HepG2 (cell line): ENCODE measurements around the gene HSD3B7. TPM values are rescaled to one million over a fixed set of nuclear protein-coding genes. Genes with fewer than 3 reads are reported as not detected.

Source experiments
- DNMT1 ChIP-seq: sonication (generic); formaldehyde crosslinking; IDR thresholded peaks from 2 replicates; pipeline ENCODE4 v1.5.1; 2020; ENCODE audit warnings: mild to moderate bottlenecking, missing genetic modification reagents
- ETV6 ChIP-seq: sonication (generic); formaldehyde crosslinking; conservative IDR thresholded peaks from 2 replicates; pipeline ENCODE4 v1.4.0; 2020; ENCODE audit warnings: missing genetic modification reagents
- FOXK2 ChIP-seq: fragments of 450-650 bp; IDR thresholded peaks from 2 replicates; pipeline ENCODE4 v1.6.1; 2016
- HNF4A ChIP-seq: sonication (generic); formaldehyde crosslinking; IDR thresholded peaks from 2 replicates; pipeline ENCODE4 v1.4.0; 2020; ENCODE audit warnings: missing genetic modification reagents
- ISL2 ChIP-seq: sonication (generic); formaldehyde crosslinking; IDR thresholded peaks from 2 replicates; pipeline ENCODE4 v1.5.0; 2020; ENCODE audit warnings: missing genetic modification reagents
- ISX ChIP-seq: sonication (generic); formaldehyde crosslinking; conservative IDR thresholded peaks from 2 replicates; pipeline ENCODE4 v1.5.0; 2020; ENCODE audit warnings: missing genetic modification reagents
- KDM1A ChIP-seq: IDR thresholded peaks from 2 replicates; pipeline ENCODE4 v1.6.1; 2016; ENCODE audit warnings: missing compliant biosample characterization
- KLF13 ChIP-seq: sonication (generic); formaldehyde crosslinking; IDR thresholded peaks from 2 replicates; pipeline ENCODE4 v1.4.0; 2020; ENCODE audit warnings: mild to moderate bottlenecking, missing genetic modification reagents
- MYC ChIP-seq: sonication (generic); formaldehyde crosslinking; IDR thresholded peaks from 2 replicates; pipeline ENCODE4 v1.9.0; 2021; ENCODE audit warnings: missing genetic modification reagents, borderline replicate concordance
- NCOA1 ChIP-seq: sonication (generic); formaldehyde crosslinking; IDR thresholded peaks from 2 replicates; pipeline ENCODE4 v1.9.0; 2021; ENCODE audit warnings: missing genetic modification reagents
- RBAK ChIP-seq: sonication (generic); formaldehyde crosslinking; IDR thresholded peaks from 2 replicates; pipeline ENCODE4 v1.5.1; 2020; ENCODE audit warnings: mild to moderate bottlenecking, missing genetic modification reagents
- SMAD9 ChIP-seq: sonication (generic); formaldehyde crosslinking; IDR thresholded peaks from 2 replicates; pipeline ENCODE4 v1.5.1; 2020; ENCODE audit warnings: mild to moderate bottlenecking, missing genetic modification reagents
- YY1 ChIP-seq: IDR thresholded peaks from 2 replicates; pipeline ENCODE4 v1.6.1; 2011; ENCODE audit warnings: low read length, low read depth, moderate library complexity, mild to moderate bottlenecking; ENCODE audit not compliant: insufficient read depth, insufficient replicate concordance
- ZBTB8A ChIP-seq: sonication (generic); formaldehyde crosslinking; IDR thresholded peaks from 2 replicates; pipeline ENCODE4 v1.4.0; 2020; ENCODE audit warnings: mild to moderate bottlenecking, low read depth, missing genetic modification reagents, borderline replicate concordance
- ZFP41 ChIP-seq: sonication (generic); formaldehyde crosslinking; IDR thresholded peaks from 2 replicates; pipeline ENCODE4 v1.4.0; 2020; ENCODE audit warnings: mild to moderate bottlenecking, missing genetic modification reagents, borderline replicate concordance
- ZNF10 ChIP-seq: sonication (generic); formaldehyde crosslinking; IDR thresholded peaks from 2 replicates; pipeline ENCODE4 v1.4.0; 2020; ENCODE audit warnings: mild to moderate bottlenecking, low read depth, missing genetic modification reagents, borderline replicate concordance
- ZNF33B ChIP-seq: sonication (generic); formaldehyde crosslinking; IDR thresholded peaks from 2 replicates; pipeline ENCODE4 v1.5.1; 2020; ENCODE audit warnings: mild to moderate bottlenecking, missing genetic modification reagents
- ZNF484 ChIP-seq: sonication (generic); formaldehyde crosslinking; IDR thresholded peaks from 2 replicates; pipeline ENCODE4 v1.5.1; 2020; ENCODE audit warnings: mild to moderate bottlenecking, low read depth, missing genetic modification reagents, borderline replicate concordance
- ZNF510 ChIP-seq: sonication (generic); formaldehyde crosslinking; IDR thresholded peaks from 2 replicates; pipeline ENCODE4 v1.4.0; 2020; ENCODE audit warnings: low read depth, mild to moderate bottlenecking, missing genetic modification reagents
- ZNF607 ChIP-seq: sonication (generic); formaldehyde crosslinking; IDR thresholded peaks from 2 replicates; pipeline ENCODE4 v1.5.1; 2020; ENCODE audit warnings: missing genetic modification reagents, mild to moderate bottlenecking, borderline replicate concordance
- polyA plus RNA-seq, 8 experiments: library from polyadenylated mRNA; depleted of rRNA in 3 of 8; stranded (reverse) in 7 of 8; unstranded in 1 of 8; fragments of >200 nt; fragmentation: Illumina TruSeq in 4 of 8; extraction: Trizol in 4 of 8; gene quantifications; 2 replicates each; pipeline versions ENCODE4 v1.2.1 to v1.2.3, GENCODE V29; 2011 to 2016; ENCODE audit warnings: low read depth in 4 of 8, missing spikeins in 1 of 8, mixed read lengths in 1 of 8; ENCODE audit not compliant: insufficient read depth in 1 of 8
- total RNA-seq, 5 experiments: library from RNA; depleted of rRNA; stranded (reverse); fragments of >200 nt; fragmentation: Illumina TruSeq; extraction: Trizol; gene quantifications; 2 replicates each; pipeline ENCODE4 v1.2.3, GENCODE V29; 2016; ENCODE audit warnings: low read depth in 1 of 5
- TF ChIP-seq, protein P1 (sequence below): sonication (generic); formaldehyde crosslinking; IDR thresholded peaks from 2 replicates; pipeline ENCODE4 v1.8.0; 2022; ENCODE audit warnings: missing genetic modification reagents, low read depth, mild to moderate bottlenecking, borderline replicate concordance
- TF ChIP-seq, protein P2 (sequence below): sonication (generic); formaldehyde crosslinking; conservative IDR thresholded peaks from 2 replicates; pipeline ENCODE4 v1.5.0; 2020; ENCODE audit warnings: missing genetic modification reagents
- TF ChIP-seq, protein P3 (sequence below): sonication (generic); formaldehyde crosslinking; IDR thresholded peaks from 2 replicates; pipeline ENCODE4 v1.4.0; 2020; ENCODE audit warnings: missing genetic modification reagents
- TF ChIP-seq, protein P4 (sequence below): IDR thresholded peaks from 2 replicates; pipeline ENCODE4 v1.6.1; 2016; ENCODE audit warnings: missing genetic modification reagents, missing compliant biosample characterization
- TF ChIP-seq, protein P5 (sequence below): sonication (generic); formaldehyde crosslinking; IDR thresholded peaks from 2 replicates; pipeline ENCODE4 v1.9.0; 2021; ENCODE audit warnings: missing genetic modification reagents, borderline replicate concordance

Gene HSD3B7
- total and polyA plus RNA-seq, 2 of the 13 experiments (the other 11 are each of a cell fraction or from before 2014, with no cell fraction given) = 32.9 to 69.7 TPM

DNA sequence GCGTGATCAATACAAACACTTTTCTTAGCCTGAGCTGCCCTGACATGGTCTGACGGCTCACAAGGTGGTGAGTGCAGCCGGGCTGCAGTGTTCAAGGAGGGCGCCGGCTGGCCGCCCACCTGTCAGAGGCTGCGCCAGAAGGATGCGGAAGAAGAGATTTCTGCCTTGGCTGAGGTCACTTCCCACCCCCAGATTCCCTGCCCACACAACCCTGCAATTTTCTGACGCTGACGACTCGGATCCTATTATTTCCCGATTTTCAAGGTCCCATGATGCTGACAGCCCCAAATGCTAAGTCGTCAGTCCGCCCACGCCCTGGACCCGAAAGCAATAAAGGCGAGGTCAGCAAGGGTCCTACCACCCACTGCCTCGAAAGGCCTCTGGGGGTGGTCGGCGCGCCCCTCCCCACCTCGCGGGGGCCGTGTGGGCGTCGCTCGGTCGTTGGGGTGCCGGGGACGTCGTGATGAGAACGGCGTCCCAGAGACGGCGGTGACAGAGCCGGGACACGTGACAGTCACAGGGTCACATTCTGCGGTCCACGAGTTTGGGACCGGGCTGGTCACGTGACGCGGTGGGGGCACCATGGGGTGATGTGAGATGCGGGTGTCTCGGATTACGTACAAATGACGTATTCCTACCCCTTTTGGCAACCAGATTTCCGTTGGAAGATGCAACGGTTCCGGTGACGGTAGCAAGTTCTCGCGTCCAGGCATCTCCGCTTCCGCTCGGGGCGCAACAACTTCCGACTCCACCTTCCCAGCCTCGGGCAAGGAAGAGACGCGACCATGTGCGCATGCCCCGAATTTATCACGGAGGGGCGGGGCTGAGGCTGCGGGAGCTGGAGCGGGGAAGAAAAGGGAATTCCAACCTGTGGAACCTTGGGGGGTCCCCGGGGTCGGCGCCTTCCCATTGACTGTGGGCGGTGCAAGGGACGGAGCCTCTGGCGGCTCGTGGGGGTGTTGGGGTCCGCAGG, 48.0 kb downstream of the HSD3B7 start, which contains the start of gene STX4 (continued):
- TF ChIP-seq, protein P1, sequence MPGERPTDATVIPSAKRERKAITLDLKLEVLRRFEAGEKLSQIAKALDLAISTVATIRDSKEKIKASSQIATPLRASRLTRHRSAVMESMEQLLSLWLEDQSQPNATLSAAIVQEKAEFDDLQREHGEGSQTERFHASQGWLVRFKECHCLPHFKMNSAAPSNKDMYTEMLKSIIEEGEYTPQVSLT (CRISPR knock-in tag) = no peak
- TF ChIP-seq ZNF607 = peak; percentile 79
- TF ChIP-seq ISL2 (CRISPR knock-in tag) = peak; percentile 64
- no peak for TF ChIP-seq ZBTB8A (CRISPR knock-in tag)
- peak; percentile 64 for TF ChIP-seq KDM1A (CRISPR knock-in tag)
- TF ChIP-seq ZNF10 = no peak
- TF ChIP-seq ZNF510 (CRISPR knock-in tag) = no peak
- peak; percentile 48; the same call in 1 of the 2 replicates for TF ChIP-seq ZFP41
- no peak for TF ChIP-seq FOXK2
- peak; percentile 52; the same call in 1 of the 2 replicates for TF ChIP-seq SMAD9
- TF ChIP-seq, protein P2, sequence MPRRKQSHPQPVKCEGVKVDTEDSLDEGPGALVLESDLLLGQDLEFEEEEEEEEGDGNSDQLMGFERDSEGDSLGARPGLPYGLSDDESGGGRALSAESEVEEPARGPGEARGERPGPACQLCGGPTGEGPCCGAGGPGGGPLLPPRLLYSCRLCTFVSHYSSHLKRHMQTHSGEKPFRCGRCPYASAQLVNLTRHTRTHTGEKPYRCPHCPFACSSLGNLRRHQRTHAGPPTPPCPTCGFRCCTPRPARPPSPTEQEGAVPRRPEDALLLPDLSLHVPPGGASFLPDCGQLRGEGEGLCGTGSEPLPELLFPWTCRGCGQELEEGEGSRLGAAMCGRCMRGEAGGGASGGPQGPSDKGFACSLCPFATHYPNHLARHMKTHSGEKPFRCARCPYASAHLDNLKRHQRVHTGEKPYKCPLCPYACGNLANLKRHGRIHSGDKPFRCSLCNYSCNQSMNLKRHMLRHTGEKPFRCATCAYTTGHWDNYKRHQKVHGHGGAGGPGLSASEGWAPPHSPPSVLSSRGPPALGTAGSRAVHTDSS (CRISPR knock-in tag) = 0 out of 2 replicates have a peak, but pooled peaks have one; percentile 59
- peak; percentile 87; the same call in 1 of the 2 replicates for TF ChIP-seq MYC
- TF ChIP-seq KLF13 (CRISPR knock-in tag) = peak; percentile 72; the same call in 1 of the 2 replicates
- TF ChIP-seq, protein P3, sequence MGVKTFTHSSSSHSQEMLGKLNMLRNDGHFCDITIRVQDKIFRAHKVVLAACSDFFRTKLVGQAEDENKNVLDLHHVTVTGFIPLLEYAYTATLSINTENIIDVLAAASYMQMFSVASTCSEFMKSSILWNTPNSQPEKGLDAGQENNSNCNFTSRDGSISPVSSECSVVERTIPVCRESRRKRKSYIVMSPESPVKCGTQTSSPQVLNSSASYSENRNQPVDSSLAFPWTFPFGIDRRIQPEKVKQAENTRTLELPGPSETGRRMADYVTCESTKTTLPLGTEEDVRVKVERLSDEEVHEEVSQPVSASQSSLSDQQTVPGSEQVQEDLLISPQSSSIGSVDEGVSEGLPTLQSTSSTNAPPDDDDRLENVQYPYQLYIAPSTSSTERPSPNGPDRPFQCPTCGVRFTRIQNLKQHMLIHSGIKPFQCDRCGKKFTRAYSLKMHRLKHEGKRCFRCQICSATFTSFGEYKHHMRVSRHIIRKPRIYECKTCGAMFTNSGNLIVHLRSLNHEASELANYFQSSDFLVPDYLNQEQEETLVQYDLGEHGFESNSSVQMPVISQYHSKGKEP (CRISPR knock-in tag) = no peak
- TF ChIP-seq, protein P4, sequence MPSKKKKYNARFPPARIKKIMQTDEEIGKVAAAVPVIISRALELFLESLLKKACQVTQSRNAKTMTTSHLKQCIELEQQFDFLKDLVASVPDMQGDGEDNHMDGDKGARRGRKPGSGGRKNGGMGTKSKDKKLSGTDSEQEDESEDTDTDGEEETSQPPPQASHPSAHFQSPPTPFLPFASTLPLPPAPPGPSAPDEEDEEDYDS = peak; percentile 62
- TF ChIP-seq DNMT1 (CRISPR knock-in tag) = peak; percentile 95; the same call in 1 of the 2 replicates
- peak; percentile 57 for TF ChIP-seq YY1
- 0 out of 2 replicates have a peak, but pooled peaks have one; percentile 51 for TF ChIP-seq NCOA1 (CRISPR knock-in tag)
- no peak for TF ChIP-seq ZNF484
- no peak for TF ChIP-seq ISX
- peak; percentile 94 for TF ChIP-seq ZNF33B
- no peak; the same call in 1 of the 2 replicates for TF ChIP-seq RBAK (CRISPR knock-in tag)
- no peak for TF ChIP-seq HNF4A (CRISPR knock-in tag)
- TF ChIP-seq, protein P5, sequence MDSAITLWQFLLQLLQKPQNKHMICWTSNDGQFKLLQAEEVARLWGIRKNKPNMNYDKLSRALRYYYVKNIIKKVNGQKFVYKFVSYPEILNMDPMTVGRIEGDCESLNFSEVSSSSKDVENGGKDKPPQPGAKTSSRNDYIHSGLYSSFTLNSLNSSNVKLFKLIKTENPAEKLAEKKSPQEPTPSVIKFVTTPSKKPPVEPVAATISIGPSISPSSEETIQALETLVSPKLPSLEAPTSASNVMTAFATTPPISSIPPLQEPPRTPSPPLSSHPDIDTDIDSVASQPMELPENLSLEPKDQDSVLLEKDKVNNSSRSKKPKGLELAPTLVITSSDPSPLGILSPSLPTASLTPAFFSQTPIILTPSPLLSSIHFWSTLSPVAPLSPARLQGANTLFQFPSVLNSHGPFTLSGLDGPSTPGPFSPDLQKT (CRISPR knock-in tag) = no peak; the same call in 1 of the 2 replicates
- no peak for TF ChIP-seq ETV6
